ENCODE measurements around the gene CYP26A1.
"Not testable (repeated sequence)": the region's sequence is repeated elsewhere in the genome, so short reads cannot be mapped to it uniquely, and the experiment has no call there.

CYP26A1 gene

GRCh38 chr10:93080350-93081046 lies 6.8 kb downstream of the CYP26A1 start:
- peak; percentile 28 for DNase-seq

GRCh38 chr10:93081318-93081717 lies 7.6 kb downstream of the CYP26A1 start:
- no peak for DNase-seq

- DNase-seq: no peak
Measured at GRCh38 chr10:93081834-93082233, 8.1 kb downstream of the CYP26A1 start.

- no peak for DNase-seq
Measured at GRCh38 chr10:93083743-93084539, 10.2 kb downstream of the CYP26A1 start.

- no peak for DNase-seq
Measured at GRCh38 chr10:93085272-93085859, 11.7 kb downstream of the CYP26A1 start.

GRCh38 chr10:93086289-93086688 lies 12.6 kb downstream of the CYP26A1 start:
- no peak for DNase-seq

GRCh38 chr10:93087846-93088245 lies 14.2 kb downstream of the CYP26A1 start:
- no peak for DNase-seq

GRCh38 chr10:93088466-93088865 lies 14.8 kb downstream of the CYP26A1 start:
- DNase-seq: no peak

- no peak for DNase-seq
Measured at GRCh38 chr10:93090619-93091018, 16.9 kb downstream of the CYP26A1 start.

- no peak for DNase-seq
Measured at GRCh38 chr10:93091960-93092359, 18.3 kb downstream of the CYP26A1 start.

GRCh38 chr10:93095225-93095624 lies 21.5 kb downstream of the CYP26A1 start:
- DNase-seq: no peak

GRCh38 chr10:93096901-93097300 lies 23.2 kb downstream of the CYP26A1 start:
- no peak for DNase-seq

GRCh38 chr10:93097386-93097785 lies 23.7 kb downstream of the CYP26A1 start:
- no peak for DNase-seq

- no peak for DNase-seq
Measured at GRCh38 chr10:93098816-93099215, 25.1 kb downstream of the CYP26A1 start.

- DNase-seq: no peak
Measured at GRCh38 chr10:93099670-93100069, 26.0 kb downstream of the CYP26A1 start.

GRCh38 chr10:93101148-93101547 lies 27.5 kb downstream of the CYP26A1 start:
- DNase-seq: not testable (repeated sequence)

GRCh38 chr10:93103953-93104352 lies 30.3 kb downstream of the CYP26A1 start:
- DNase-seq: no peak

- DNase-seq: no peak
Measured at GRCh38 chr10:93106631-93107072, 33.0 kb downstream of the CYP26A1 start.

GRCh38 chr10:93110472-93111146 lies 36.9 kb downstream of the CYP26A1 start:
- DNase-seq: no peak

- DNase-seq: no peak
Measured at GRCh38 chr10:93113042-93113441, 39.3 kb downstream of the CYP26A1 start.

GRCh38 chr10:93115661-93116383 lies 42.1 kb downstream of the CYP26A1 start:
- DNase-seq: peak; percentile 52

GRCh38 chr10:93121311-93121710 lies 47.6 kb downstream of the CYP26A1 start:
- no peak for DNase-seq

GRCh38 chr10:93123766-93124165 lies 50.1 kb downstream of the CYP26A1 start:
- no peak for DNase-seq

All from activated effector memory CD4-positive, alpha-beta T cell treated with Interleukin-2 at 50 U/mL for 16 hours (primary cell).